Activated CD4-positive, alpha-beta T cell treated with anti-CD3 and anti-CD28 coated beads, Interleukin-10, Interleukin-2, amounts not matched to agents 100 ng/mL and 50 ng/mL, durations not matched to agents 16 hours and 8 hours (primary cell): ENCODE results near the gene OR4N2.
"Not testable (repeated sequence)": the region's sequence is repeated elsewhere in the genome, so short reads cannot be mapped to it uniquely, and the experiment has no call there.

Source experiments
- DNase-seq: peaks from one replicate; pipeline ENCODE4 v3.0.0-alpha.2; 2020

OR4N2 gene

GRCh38 chr14:19838433-19838832, 34.9 kb downstream of the OR4N2 start:
- DNase-seq, result no peak

- DNase-seq, result no peak
Measured at GRCh38 chr14:19851365-19851764, 47.8 kb downstream of the OR4N2 start.

GRCh38 chr14:19866061-19866669, 62.6 kb downstream of the OR4N2 start:
- DNase-seq, result not testable (repeated sequence)

- no peak for DNase-seq
Measured at GRCh38 chr14:19873178-19873577, 69.6 kb downstream of the OR4N2 start.

- no peak for DNase-seq
Measured at GRCh38 chr14:19874842-19875241, 71.3 kb downstream of the OR4N2 start, which contains the start of gene OR4K2. Gene OR4K2 (plus strand): TSS chr14:19875142. CDS start chr14:19876268, 1,126 bp downstream.

- peak; percentile 13 for DNase-seq
Measured at GRCh38 chr14:19878029-19878642, 74.6 kb downstream of the OR4N2 start.
